Activated T-cell treated with anti-CD3 and anti-CD28 coated beads, Interleukin-2, amount 50 U/mL, for 72 hours (primary cell): ENCODE data around the gene AGXT. TPM values are rescaled to one million over a fixed set of nuclear protein-coding genes. Genes with fewer than 3 reads are reported as not detected.

Source experiments
- ATAC-seq, 2 donors: fragments of 150-1000 bp; cut with Tn5 transposase; replicated peaks in 1 of 2; 2 replicates each; pipeline ENCODE4 v1.10.0; 2021; ENCODE audit warnings: moderate library complexity in 2 of 2, mild to moderate bottlenecking in 1 of 2
- DNase-seq, 2 donors: peaks; one replicate each; pipeline ENCODE4 v3.0.0; 2021 to 2022; ENCODE audit warnings: mixed read lengths in 1 of 2
- H3K27ac Mint-ChIP-seq: one replicate; pipeline ENCODE4 v1.8.0; 2022; ENCODE audit warnings: mild to moderate bottlenecking, moderate library complexity, mixed read lengths
- H3K27me3 Mint-ChIP-seq: one replicate; pipeline ENCODE4 v1.8.0; 2022; ENCODE audit warnings: low read depth, mixed read lengths
- H3K36me3 Mint-ChIP-seq, 2 donors: one replicate each; pipeline ENCODE4 v1.8.0; 2022; ENCODE audit warnings: mixed read lengths in 2 of 2, mild to moderate bottlenecking in 1 of 2; ENCODE audit not compliant: insufficient read depth in 2 of 2
- H3K4me1 Mint-ChIP-seq: one replicate; pipeline ENCODE4 v1.8.0; 2022; ENCODE audit warnings: low read depth, mixed read lengths
- H3K4me3 Mint-ChIP-seq, 2 donors: one replicate each; pipeline ENCODE4 v1.8.0; 2022; ENCODE audit warnings: mild to moderate bottlenecking in 2 of 2, mixed read lengths in 2 of 2, moderate library complexity in 2 of 2
- H3K9me3 Mint-ChIP-seq, 2 donors: one replicate each; pipeline ENCODE4 v1.8.0; 2022; ENCODE audit warnings: mixed read lengths in 2 of 2
- total RNA-seq, 2 donors: library from RNA; stranded (reverse); gene quantifications; one replicate each; pipeline ENCODE4 v1.2.3, GENCODE V29; 2022

Gene AGXT
- total RNA-seq, 2 donors from 2014 or later = not detected

DNA sequence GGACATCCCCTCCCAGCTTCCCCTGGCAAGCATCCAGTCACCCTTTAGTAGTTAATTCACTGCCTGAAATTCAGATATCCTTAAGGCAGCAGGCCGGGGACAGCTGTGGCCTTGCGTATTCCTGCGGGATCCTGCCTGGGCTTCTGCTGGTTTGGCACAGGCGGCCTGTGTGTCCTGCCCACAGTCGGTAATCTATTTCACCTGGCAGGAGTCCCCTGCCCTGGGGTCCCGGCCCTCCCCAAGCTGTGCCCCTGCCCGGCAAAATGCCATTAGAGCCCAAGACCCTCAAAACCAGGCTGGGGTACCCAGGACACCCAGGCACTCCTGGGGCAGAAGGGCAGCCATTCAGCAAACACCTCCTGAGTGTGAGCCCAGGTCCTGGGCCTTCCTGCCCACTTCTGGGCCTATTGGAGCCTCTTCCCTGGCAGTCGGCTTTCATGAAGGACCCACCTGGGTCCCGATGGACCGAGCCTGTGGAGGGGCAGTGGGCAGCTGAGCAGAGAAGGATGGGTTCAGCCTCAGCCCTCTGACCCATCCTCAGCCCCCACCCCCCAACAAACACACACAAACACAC lies 49.1 kb downstream of the AGXT start:
- no peak for ATAC-seq
- no peak for DNase-seq

DNA sequence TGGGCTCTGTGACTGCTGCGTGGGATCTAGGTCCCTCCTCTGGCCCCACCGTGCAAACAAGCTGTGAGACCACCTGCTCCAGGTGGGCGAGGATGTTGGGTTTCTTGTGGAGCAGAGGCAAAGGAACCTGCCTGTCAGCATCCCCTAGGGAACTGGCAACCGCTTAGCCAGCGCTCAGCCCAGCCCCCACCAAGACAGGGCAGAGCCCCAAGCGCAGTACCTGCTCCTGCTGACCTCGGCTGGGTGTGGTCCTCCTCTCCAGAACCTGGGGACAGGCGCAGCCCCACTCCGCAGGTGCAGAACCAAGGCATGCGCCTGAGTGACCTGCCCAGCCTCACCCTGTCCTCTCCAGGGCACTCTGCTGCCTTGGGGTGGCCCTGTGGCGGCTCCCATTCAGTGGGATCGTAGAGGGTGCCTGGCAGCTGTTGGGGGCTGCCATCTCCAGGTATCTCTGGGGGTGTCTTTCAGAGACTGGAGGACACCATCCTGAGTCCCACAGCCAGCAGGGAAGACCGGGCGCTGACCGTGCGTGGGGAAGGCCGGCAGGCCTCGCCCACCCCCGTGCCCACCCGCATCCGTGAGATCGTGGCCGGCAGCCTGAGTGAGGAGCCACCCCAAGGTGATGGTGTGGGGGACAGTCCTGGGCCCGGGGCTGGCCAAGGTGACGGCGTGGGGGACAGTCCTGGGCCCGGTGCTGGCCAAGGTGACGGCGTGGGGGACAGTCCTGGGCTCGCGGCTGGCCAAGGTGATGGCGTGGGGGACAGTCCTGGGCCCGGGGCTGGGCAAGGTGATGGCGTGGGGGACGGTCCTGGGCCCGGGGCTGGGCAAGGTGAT lies 49.9 kb downstream of the AGXT start:
- Mint-ChIP-seq H3K27ac (no peak overlapping the region), H3K4me1 (no peaks in the 10 kb centered on the region), H3K27me3 (peaks cover 17% of the 10 kb centered on the region), H3K36me3 (no peaks in the 10 kb centered on the region), H3K9me3 (no peaks in the 10 kb centered on the region), H3K4me3 (no peak overlapping the region)
- ATAC-seq (no peak), DNase-seq (no peak)

More for the DNA sequence above, 49.1 kb downstream of the AGXT start:
- Mint-ChIP-seq H3K27ac (no peak overlapping the region), H3K4me1 (no peaks in the 10 kb centered on the region), H3K27me3 (peaks cover 17% of the 10 kb centered on the region), H3K36me3 (no peaks in the 10 kb centered on the region), H3K4me3 (no peak overlapping the region), H3K9me3 (no peaks in the 10 kb centered on the region)

DNA sequence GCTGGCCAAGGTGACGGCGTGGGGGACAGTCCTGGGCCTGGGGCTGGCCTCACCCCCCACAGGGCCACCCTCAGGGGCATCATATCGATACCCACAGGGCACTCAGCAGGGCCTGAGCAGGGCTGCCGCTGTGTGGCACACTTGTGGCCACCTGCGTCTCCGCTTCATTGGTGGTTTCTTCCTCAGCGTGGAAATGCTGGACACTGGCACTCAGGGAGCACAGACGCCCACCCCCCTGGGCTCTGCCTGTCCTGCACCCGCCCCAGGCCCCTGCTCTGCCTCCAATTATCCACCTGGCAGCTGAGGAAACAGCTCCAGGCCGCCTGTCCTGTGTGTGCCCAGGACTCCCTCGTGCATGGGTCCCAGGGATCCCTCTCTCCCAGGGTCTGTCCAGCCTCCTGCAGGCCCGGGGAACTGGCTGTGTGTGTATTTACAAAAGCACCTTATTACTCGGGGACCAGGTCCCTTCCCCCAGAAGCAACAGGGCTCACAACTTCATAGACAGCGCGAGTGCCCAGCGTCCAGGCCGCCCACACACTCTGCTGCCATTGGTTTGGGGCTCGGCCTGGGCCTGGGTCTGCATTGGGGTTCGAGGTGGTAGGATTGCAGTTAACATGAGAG lies 50.6 kb downstream of the AGXT start:
- Mint-ChIP-seq H3K27ac (no peak overlapping the region), H3K4me1 (no peaks in the 10 kb centered on the region), H3K27me3 (peaks cover 17% of the 10 kb centered on the region), H3K4me3 (no peak overlapping the region), H3K9me3 (no peaks in the 10 kb centered on the region), H3K36me3 (no peaks in the 10 kb centered on the region)
- ATAC-seq = no peak
- no peak for DNase-seq

DNA sequence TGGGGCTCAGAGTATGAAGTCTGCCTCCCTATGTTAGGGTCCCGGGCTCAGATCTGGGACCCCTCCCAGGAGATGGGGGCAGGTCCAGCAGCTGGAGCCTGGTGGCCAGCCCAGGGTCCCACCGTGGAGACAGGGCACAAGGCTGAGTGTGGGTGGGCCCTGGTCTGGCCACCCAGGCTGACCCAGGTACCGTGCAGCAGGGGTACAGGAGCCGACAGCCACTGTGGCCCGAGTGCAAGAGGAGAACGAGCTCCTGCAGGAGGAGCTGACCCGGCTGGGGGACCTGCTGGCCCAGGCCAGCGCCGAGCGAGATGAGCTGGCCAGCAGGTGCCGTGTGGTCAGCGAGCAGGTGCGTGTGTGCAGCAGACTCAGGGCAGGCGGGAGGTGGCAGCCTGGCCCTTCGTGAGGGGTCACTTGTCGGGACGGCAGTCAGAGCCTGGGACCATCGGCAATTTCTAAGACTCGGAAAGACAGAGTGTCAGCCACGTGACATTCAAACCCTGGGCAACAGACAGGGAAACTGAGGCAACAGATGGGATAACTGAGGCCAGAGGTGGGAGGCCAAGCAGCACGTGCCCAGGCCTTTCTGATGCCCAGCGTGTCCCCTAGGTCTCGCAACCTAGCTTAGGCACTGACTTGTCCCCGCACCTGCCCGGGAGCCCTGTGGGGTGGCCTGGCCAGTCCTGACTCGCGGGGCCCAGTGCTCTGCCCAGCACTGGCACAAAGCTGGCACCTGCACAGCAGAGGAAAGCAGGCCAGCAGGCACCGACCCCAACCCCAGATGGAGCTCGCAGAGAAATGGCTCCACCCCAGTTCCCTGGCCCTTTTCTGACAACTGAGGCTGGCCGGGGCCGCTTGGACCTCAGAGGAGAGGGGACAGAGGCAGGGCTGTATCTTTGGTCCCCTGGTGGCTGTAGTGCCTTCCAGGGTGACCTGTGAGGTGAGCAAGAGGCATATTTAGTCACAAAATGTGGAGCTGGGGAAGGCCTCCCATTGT lies 51.5 kb downstream of the AGXT start:
- H3K27ac Mint-ChIP-seq = no peak overlapping the region
- no peak for DNase-seq
- peaks cover 12% of the 10 kb centered on the region for H3K27me3 Mint-ChIP-seq
- no peaks in the 10 kb centered on the region for H3K9me3 Mint-ChIP-seq
- no peaks in the 10 kb centered on the region for H3K36me3 Mint-ChIP-seq
- no peaks in the 10 kb centered on the region for H3K4me1 Mint-ChIP-seq
- H3K4me3 Mint-ChIP-seq = no peak overlapping the region
- no peak for ATAC-seq

DNA sequence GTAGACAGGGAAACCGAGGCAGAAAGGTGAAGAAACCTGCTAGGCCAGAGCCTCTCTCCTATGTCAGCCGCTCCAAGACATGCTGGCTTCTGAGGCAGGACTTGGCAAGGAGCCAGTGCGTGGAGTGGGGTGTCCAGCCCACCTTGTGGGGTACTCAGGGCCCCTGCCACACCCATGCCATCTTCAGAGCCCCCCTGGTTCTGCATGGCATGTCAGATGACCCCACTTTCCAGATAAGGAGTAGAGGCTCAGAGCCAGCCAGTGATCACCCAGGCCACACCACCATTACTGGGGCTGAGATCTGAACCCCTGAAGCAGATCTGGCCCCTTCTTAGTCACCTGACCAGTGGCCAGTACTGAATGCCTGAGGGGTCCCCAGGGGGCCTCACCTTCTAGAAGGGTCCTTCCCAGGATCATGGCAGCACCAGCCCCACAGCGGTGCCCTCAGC lies 52.2 kb downstream of the AGXT start:
- H3K4me1 Mint-ChIP-seq = no peaks in the 10 kb centered on the region
- DNase-seq (no peak), ATAC-seq (no peak)
- no peak overlapping the region for H3K27ac Mint-ChIP-seq
- H3K9me3 Mint-ChIP-seq = no peaks in the 10 kb centered on the region
- H3K4me3 Mint-ChIP-seq = no peak overlapping the region
- peaks cover 6% of the 10 kb centered on the region for H3K27me3 Mint-ChIP-seq
- H3K36me3 Mint-ChIP-seq = no peaks in the 10 kb centered on the region

DNA sequence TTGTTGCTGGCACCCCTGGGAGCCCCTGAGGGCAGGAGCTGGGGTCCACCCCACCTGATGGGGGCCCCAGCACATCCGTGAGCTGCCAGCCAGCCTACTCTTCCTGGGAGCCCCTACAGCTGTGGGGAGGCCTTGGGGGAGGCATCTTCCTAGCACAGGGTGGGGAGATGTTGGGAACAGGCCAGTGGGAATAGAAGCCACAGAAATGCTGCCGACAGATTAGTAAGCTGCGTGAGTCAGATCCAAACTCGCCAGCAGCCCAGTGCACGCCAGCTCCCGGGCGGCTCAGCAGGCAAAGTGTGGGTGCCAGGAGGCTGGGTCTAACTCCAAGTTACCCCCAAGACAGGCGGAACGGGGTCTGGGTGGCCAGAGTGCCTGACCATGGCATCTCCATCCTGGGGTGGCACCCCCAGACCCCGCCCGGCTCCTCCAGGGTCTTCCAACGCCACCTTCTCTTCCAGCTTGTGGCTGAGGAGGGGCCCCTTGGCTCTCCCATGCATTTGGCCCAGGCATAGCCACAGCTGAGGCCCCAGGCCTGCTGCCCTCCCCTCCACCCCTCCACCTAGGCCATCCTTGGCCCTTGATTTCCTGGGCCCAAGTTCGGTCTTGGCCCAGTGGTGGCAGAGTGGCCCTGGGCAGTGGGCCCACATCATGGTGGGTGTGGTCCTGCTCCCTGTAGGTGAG lies 52.8 kb downstream of the AGXT start:
- DNase-seq = no peak
- no peak overlapping the region for H3K27ac Mint-ChIP-seq

DNA sequence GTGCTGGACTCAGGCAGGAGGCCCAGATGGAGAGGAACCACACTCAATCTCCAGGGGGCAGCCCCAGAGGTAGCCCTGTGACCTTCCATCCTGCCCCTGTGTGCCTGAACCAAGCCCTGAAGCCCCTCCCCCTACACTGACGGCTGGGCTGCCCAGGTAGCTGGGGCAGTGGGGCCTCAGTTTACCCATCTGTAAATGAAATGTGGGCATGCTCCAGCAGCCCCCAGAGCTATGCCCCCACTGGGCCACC lies 53.3 kb downstream of the AGXT start:
- H3K27ac Mint-ChIP-seq = no peak overlapping the region
- H3K36me3 Mint-ChIP-seq = no peaks in the 10 kb centered on the region
- H3K27me3 Mint-ChIP-seq = peaks cover 4% of the 10 kb centered on the region
- no peak overlapping the region for H3K4me3 Mint-ChIP-seq
- DNase-seq (no peak), ATAC-seq (no peak)
- H3K4me1 Mint-ChIP-seq = no peaks in the 10 kb centered on the region
- H3K9me3 Mint-ChIP-seq = no peaks in the 10 kb centered on the region

More for the DNA sequence above, 52.8 kb downstream of the AGXT start:
- no peaks in the 10 kb centered on the region for H3K36me3 Mint-ChIP-seq
- ATAC-seq = no peak
- peaks cover 6% of the 10 kb centered on the region for H3K27me3 Mint-ChIP-seq
- no peaks in the 10 kb centered on the region for H3K9me3 Mint-ChIP-seq
- H3K4me3 Mint-ChIP-seq = no peak overlapping the region
- no peaks in the 10 kb centered on the region for H3K4me1 Mint-ChIP-seq

DNA sequence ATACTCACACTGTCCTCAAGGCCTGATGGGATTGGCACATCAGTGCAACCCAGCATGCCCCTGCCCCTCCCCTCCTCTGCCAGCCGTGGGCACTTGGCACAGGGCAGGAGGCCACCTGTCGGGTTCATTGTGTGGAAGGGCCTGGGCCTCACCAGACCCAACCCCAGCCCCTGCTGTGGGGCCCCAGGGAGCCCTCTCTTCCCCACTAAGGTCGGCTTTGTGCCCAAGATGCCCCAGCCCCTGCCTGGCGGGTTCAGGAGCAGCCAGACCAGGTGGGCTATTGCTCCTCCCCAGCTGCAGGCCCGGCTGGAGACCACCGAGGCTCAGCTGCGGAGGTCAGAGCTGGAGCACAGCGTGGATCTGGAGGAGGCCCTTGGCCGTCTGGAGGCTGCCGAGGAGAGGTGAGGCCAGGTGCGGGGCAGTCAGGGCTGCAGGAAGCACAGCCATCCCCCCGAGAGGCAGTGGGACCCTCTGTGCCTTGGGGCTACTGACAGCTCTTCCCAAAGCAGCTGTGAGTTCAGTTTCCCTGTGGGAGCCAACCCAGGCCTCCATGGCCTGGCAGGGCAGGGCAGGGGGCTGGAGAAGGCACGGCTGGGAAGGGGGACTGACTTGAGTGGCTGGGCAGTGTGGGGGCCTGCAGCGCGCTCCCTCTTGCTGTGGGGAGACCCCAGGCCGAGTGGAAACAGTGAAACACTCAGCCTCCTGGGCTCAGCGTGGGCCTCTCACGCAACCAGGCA lies 53.8 kb downstream of the AGXT start:
- Mint-ChIP-seq H3K9me3 (no peaks in the 10 kb centered on the region), H3K36me3 (no peaks in the 10 kb centered on the region), H3K4me3 (no peak overlapping the region), H3K27ac (no peak overlapping the region), H3K27me3 (no peaks in the 10 kb centered on the region), H3K4me1 (no peaks in the 10 kb centered on the region)
- ATAC-seq (no peak), DNase-seq (no peak)

DNA sequence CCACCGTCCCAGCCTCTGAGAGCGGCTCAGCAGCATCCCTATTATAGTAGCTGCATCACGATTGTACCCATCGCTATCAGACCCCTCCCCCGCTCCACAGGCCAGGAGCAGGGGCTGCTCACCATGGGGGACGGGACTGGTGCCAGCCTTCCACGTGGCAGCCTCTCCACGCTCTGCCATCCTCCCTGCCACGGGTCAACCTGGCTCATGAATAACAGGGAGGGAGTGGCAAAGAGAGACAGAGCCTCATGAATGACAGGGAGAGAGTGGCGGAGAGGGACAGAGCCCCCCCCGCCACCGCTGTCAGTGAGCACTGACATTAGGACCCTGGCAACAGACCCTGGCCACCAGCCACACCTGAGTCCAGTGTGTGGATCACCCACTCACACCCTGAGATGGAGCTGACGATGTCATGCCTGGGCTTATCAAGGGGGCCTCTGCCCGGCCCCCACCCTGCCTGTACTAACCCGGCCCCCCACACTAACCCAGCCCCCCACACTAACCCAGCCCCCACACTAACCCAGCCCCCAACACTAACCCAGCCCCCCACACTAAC lies 54.4 kb downstream of the AGXT start:
- Mint-ChIP-seq H3K9me3 (no peaks in the 10 kb centered on the region), H3K4me1 (no peaks in the 10 kb centered on the region), H3K27me3 (no peaks in the 10 kb centered on the region), H3K27ac (no peak overlapping the region), H3K4me3 (no peak overlapping the region), H3K36me3 (no peaks in the 10 kb centered on the region)
- DNase-seq (no peak), ATAC-seq (no peak)

DNA sequence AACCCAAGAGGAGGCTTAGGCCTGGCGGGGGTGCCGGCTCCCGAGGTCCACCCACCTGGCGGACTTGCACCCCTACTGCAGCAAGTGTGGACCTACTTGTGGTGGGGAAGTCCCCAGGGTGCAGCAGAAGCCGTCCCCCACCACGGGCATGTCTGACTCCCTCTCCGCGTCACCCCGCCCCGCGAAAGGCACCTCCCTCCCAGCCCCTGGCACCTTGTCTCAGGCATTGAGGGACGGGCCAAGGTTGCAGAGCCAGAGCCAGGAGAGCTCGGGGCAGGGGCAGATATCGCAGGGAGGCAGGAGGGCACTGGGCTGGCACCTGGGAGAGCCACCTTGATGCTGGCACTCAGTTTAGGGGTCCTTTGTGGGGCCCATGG lies 56.6 kb downstream of the AGXT start:
- no peaks in the 10 kb centered on the region for H3K36me3 Mint-ChIP-seq
- no peak for ATAC-seq
- H3K27ac Mint-ChIP-seq = no peak overlapping the region
- no peaks in the 10 kb centered on the region for H3K4me1 Mint-ChIP-seq
- H3K9me3 Mint-ChIP-seq = no peaks in the 10 kb centered on the region
- no peaks in the 10 kb centered on the region for H3K27me3 Mint-ChIP-seq
- no peak for DNase-seq
- H3K4me3 Mint-ChIP-seq = no peak overlapping the region

DNA sequence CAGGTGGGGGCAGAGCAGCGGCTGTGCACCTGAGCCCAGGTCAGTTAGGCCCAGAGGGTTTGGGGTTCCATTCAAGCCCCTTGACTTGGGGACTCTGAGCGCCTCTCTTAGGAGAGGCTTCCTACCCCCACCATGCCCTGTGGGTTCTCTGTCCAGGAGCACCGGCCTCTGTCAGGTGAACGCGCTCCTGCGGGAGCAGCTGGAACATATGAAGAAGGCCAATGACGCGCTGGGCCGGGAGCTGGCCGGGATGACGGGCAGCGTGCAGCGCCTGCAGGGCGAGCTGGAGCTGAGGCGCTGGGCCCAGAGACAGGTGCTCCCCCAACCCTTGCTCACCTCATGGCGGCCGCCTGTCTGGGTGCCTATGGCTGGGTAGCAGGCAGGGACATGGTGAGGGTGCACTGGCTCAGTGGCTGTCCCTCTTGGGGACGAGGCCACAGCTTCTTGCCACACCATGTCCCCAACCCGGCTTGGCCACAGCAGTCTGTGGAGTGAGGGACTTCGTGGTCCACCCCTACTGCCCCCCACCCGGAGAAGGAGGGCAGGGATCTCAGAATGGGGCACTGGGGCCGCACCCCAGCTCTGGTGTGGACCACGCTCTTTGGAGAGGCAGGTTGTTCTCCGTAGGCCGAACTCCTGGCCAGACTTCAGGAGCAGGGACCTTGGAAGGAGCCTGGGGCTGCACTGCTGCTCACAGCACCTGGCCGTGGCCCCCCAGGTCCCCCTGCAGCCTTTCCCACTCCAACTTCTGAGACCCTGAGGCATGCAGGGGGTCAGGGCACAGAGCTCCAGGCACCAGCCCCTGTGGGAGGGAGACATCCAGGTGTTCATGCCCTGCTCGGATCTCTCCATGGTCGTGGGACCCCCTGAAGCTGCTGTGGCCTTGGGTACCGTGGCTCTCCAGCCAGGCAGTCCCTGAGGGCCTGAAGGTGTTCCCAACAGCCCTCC lies 57.2 kb downstream of the AGXT start:
- DNase-seq = no peak
- no peak for ATAC-seq

More for the DNA sequence above, 57.2 kb downstream of the AGXT start:
- Mint-ChIP-seq H3K27ac (no peak overlapping the region), H3K4me1 (no peaks in the 10 kb centered on the region), H3K36me3 (no peaks in the 10 kb centered on the region), H3K27me3 (no peaks in the 10 kb centered on the region), H3K4me3 (no peak overlapping the region), H3K9me3 (no peaks in the 10 kb centered on the region)
